Panc1 (cell line): ENCODE data around the gene COL23A1. TPM values are rescaled to one million over a fixed set of nuclear protein-coding genes. Genes with fewer than 3 reads are reported as not detected.

Experiments used
- ATAC-seq: fragments of 200-7000 bp; cut with Tn5 transposase; 2 replicates; pipeline ENCODE4 v1.9.1; 2020; ENCODE audit warnings: mild to moderate bottlenecking, moderate library complexity
- BruUV-seq: library from RNA; stranded (reverse); fragments of 400-500 nt; replicated peaks from 2 replicates; lab custom pipeline; 2021; lab: Mats Ljungman, UMichigan
- CTCF ChIA-PET: fragments of 300-600 bp; sonication (Branson Sonifier 250); formaldehyde crosslinking; loops from one replicate; lab custom pipeline; 2022; ENCODE audit warnings: antibody characterized with exemption; lab: Charles Lee
- POLR2A ChIA-PET: fragments of 300-600 bp; sonication (Branson Sonifier 250); formaldehyde crosslinking; loops from one replicate; lab custom pipeline; 2022; ENCODE audit warnings: antibody characterized with exemption; lab: Charles Lee
- DNase-seq: peaks from one replicate; pipeline ENCODE4 v3.0.0-alpha.2; 2010; ENCODE audit warnings: low read depth, low spot score
- H3K27ac ChIP-seq: 2 replicates; pipeline ENCODE4 v1.5.1; 2011; ENCODE audit warnings: mild to moderate bottlenecking, low read length, inconsistent platforms
- H3K27me3 ChIP-seq: fragments of 200-500 bp; sonication (Bioruptor generic); 2 replicates; pipeline ENCODE4 v1.6.0; 2014; ENCODE audit warnings: low read length, inconsistent platforms; ENCODE audit not compliant: control insufficient read depth, insufficient read depth
- H3K36me3 ChIP-seq: fragments of 200-500 bp; sonication (Bioruptor generic); 2 replicates; pipeline ENCODE4 v1.5.1; 2014; ENCODE audit warnings: inconsistent platforms, mild to moderate bottlenecking, low read length, moderate library complexity; ENCODE audit not compliant: control insufficient read depth, insufficient read depth
- H3K4me1 ChIP-seq: 2 replicates; pipeline ENCODE4 v1.5.1; 2011; ENCODE audit warnings: inconsistent platforms, mild to moderate bottlenecking, low read length, moderate library complexity; ENCODE audit not compliant: control insufficient read depth, insufficient read depth
- H3K4me3 ChIP-seq, 2 experiments: 2 replicates each; pipeline ENCODE4 v1.5.1; 2011 to 2012; ENCODE audit warnings: low read depth in 2 of 2, low read length in 2 of 2, mild to moderate bottlenecking in 2 of 2, inconsistent platforms in 1 of 2, moderate library complexity in 1 of 2
- H3K9me3 ChIP-seq: fragments of 200-500 bp; sonication (Bioruptor generic); 2 replicates; pipeline ENCODE4 v1.5.1; 2014; ENCODE audit warnings: low read depth, mild to moderate bottlenecking, inconsistent platforms, low read length, moderate library complexity; ENCODE audit not compliant: control insufficient read depth, insufficient read depth
- CTCF ChIP-seq: fragments of 450-650 bp; IDR thresholded peaks from 2 replicates; pipeline ENCODE4 v1.5.1; 2017; ENCODE audit warnings: mild to moderate bottlenecking
- POLR2AphosphoS5 ChIP-seq: IDR thresholded peaks from 2 replicates; pipeline ENCODE4 v1.6.1; 2012; ENCODE audit warnings: mild to moderate bottlenecking, low read depth, low read length, moderate library complexity
- SIN3A ChIP-seq: IDR thresholded peaks from 2 replicates; pipeline ENCODE4 v1.6.1; 2012; ENCODE audit warnings: low read depth, mild to moderate bottlenecking, low read length, moderate library complexity, borderline replicate concordance; ENCODE audit not compliant: insufficient read depth
- TCF7L2 ChIP-seq: IDR thresholded peaks from 2 replicates; pipeline ENCODE4 v1.6.1; 2011; ENCODE audit warnings: mild to moderate bottlenecking, low read depth, low read length, inconsistent platforms
- in situ Hi-C: cut with HindIII; loops from 2 replicates; pipeline ENCODE4 v1.10.0; 2016; ENCODE audit warnings: low sequenced_read_pairs, low pct_unique_long_range_greater_than_20kb
- intact Hi-C: fragments of 100-400 bp; cut with micrococcal nuclease; formaldehyde crosslinking; loops from one replicate; pipeline ENCODE4 v1.10.0; 2022; ENCODE audit not compliant: unreplicated experiment
- total RNA-seq: library from RNA; stranded (reverse); gene quantifications from one replicate; pipeline ENCODE4 v1.2.1, GENCODE V29; 2021; ENCODE audit not compliant: unreplicated experiment
- TF ChIP-seq, protein P1 (sequence below), 2 experiments: IDR thresholded peaks; 2 replicates each; pipeline ENCODE4 v1.6.1; 2011 to 2012; ENCODE audit warnings: low read depth in 2 of 2, control low read depth in 1 of 2, low read length in 1 of 2, mild to moderate bottlenecking in 1 of 2, moderate library complexity in 1 of 2; ENCODE audit not compliant: insufficient read depth in 1 of 2

COL23A1 gene
- total RNA-seq, 1 experiment from 2014 or later, result 0.05 TPM

- BruUV-seq, result no TSS peak
- Histone ChIP-seq H3K27me3 (no peaks in the 10 kb centered on the region), H3K36me3 (no peaks in the 10 kb centered on the region), H3K27ac (no peak overlapping the region), H3K9me3 (no peaks in the 10 kb centered on the region), H3K4me3 (no peak overlapping the region), H3K4me1 (no peaks in the 10 kb centered on the region)
- ATAC-seq (peak; percentile 23; the same call in 1 of the 2 replicates), DNase-seq (no peak)
- POLR2A ChIA-PET, result no interaction called here
- CTCF ChIA-PET, result no interaction called here
- intact Hi-C loops, result no loop called here
- in situ Hi-C loops, result no loop called here
- TF ChIP-seq, protein P1, sequence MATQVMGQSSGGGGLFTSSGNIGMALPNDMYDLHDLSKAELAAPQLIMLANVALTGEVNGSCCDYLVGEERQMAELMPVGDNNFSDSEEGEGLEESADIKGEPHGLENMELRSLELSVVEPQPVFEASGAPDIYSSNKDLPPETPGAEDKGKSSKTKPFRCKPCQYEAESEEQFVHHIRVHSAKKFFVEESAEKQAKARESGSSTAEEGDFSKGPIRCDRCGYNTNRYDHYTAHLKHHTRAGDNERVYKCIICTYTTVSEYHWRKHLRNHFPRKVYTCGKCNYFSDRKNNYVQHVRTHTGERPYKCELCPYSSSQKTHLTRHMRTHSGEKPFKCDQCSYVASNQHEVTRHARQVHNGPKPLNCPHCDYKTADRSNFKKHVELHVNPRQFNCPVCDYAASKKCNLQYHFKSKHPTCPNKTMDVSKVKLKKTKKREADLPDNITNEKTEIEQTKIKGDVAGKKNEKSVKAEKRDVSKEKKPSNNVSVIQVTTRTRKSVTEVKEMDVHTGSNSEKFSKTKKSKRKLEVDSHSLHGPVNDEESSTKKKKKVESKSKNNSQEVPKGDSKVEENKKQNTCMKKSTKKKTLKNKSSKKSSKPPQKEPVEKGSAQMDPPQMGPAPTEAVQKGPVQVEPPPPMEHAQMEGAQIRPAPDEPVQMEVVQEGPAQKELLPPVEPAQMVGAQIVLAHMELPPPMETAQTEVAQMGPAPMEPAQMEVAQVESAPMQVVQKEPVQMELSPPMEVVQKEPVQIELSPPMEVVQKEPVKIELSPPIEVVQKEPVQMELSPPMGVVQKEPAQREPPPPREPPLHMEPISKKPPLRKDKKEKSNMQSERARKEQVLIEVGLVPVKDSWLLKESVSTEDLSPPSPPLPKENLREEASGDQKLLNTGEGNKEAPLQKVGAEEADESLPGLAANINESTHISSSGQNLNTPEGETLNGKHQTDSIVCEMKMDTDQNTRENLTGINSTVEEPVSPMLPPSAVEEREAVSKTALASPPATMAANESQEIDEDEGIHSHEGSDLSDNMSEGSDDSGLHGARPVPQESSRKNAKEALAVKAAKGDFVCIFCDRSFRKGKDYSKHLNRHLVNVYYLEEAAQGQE (IDR thresholded peaks at IDR 0.05; ENCODE audit: insufficient read depth in 1 of 2, low read depth in 2 of 2, low read length in 1 of 2), result no peak
- no peak for TF ChIP-seq POLR2AphosphoS5
- no peak for TF ChIP-seq CTCF
- TF ChIP-seq TCF7L2, result no peak
- no peak for TF ChIP-seq SIN3A
Measured at GRCh38 chr5:178428341-178429155, 161.6 kb downstream of the COL23A1 start.

- DNase-seq, result no peak
- BruUV-seq, result no TSS peak
- no peak overlapping the region for H3K27ac ChIP-seq
- ChIA-PET POLR2A (no interaction called here), CTCF (no interaction called here)
- TF ChIP-seq, protein P1 (IDR thresholded peaks at IDR 0.05; ENCODE audit: insufficient read depth in 1 of 2, low read depth in 2 of 2, low read length in 1 of 2), result no peak
- TF ChIP-seq SIN3A, result no peak
- TF ChIP-seq CTCF, result no peak
- no peak for TF ChIP-seq POLR2AphosphoS5
- TF ChIP-seq TCF7L2, result no peak
- ATAC-seq, result no peak
- H3K9me3 ChIP-seq, result no peaks in the 10 kb centered on the region
- in situ Hi-C loops, result no loop called here
- no peaks in the 10 kb centered on the region for H3K36me3 ChIP-seq
- intact Hi-C loops, result no loop called here
- no peaks in the 10 kb centered on the region for H3K27me3 ChIP-seq
- H3K4me3 ChIP-seq, result no peak overlapping the region
- H3K4me1 ChIP-seq, result no peaks in the 10 kb centered on the region
Measured at GRCh38 chr5:178427576-178428197, 162.5 kb downstream of the COL23A1 start.
